HCT116 (cell line): ENCODE results near the gene MAML3. TPM values are rescaled to one million over a fixed set of nuclear protein-coding genes. Genes with fewer than 3 reads are reported as not detected.

Experiments used
- ATAC-seq: fragments of 200-7000 bp; cut with Tn5 transposase; 2 replicates; pipeline ENCODE4 v1.9.1; 2020; ENCODE audit warnings: mild to moderate bottlenecking, moderate library complexity
- BruUV-seq: library from RNA; stranded (reverse); fragments of 400-500 nt; replicated peaks from 2 replicates; lab custom pipeline; 2021; lab: Mats Ljungman, UMichigan
- CTCF ChIA-PET: fragments of 300-600 bp; sonication (Branson Sonifier 250); formaldehyde crosslinking; loops from one replicate; lab custom pipeline; 2021; ENCODE audit warnings: antibody characterized with exemption; lab: Charles Lee
- POLR2A ChIA-PET: fragments of 300-600, 350-600 bp; sonication (Branson Sonifier 250); formaldehyde crosslinking; loops from one replicate; lab custom pipeline; 2021; ENCODE audit warnings: antibody characterized with exemption; lab: Charles Lee
- RAD21 ChIA-PET, 2 experiments: fragments of 300-600 bp; sonication (Branson Sonifier 250); formaldehyde crosslinking; loops; one replicate each; lab custom pipeline; 2023; ENCODE audit warnings: low total read pairs in 2 of 2; ENCODE audit not compliant: uncharacterized antibody in 2 of 2, unreplicated experiment in 2 of 2, low non-redundant PET in 1 of 2; lab: Charles Lee
- DNase-seq: peaks from one replicate; pipeline ENCODE4 v3.0.0-alpha.2; 2010; ENCODE audit warnings: low read depth, low spot score
- H2AFZ ChIP-seq: fragments of 200-600 bp; shearing (Covaris generic), sonication (generic); 2 replicates; pipeline ENCODE4 v1.6.1; 2017; ENCODE audit warnings: low read depth, mixed run types, mixed read lengths, antibody characterized with exemption, low read length; ENCODE audit not compliant: poor library complexity, severe bottlenecking
- H3K27ac ChIP-seq: 2 replicates; pipeline ENCODE4 v1.5.1; 2012; ENCODE audit warnings: low read depth, low read length
- H3K27me3 ChIP-seq: fragments of 200-600 bp; sonication (generic); 2 replicates; pipeline ENCODE4 v1.6.1; 2016; ENCODE audit warnings: mixed run types, low read length, mixed read lengths; ENCODE audit not compliant: insufficient read depth
- H3K36me3 ChIP-seq, 2 experiments: fragments of 200-500 bp in 1 of 2; fragments of 200-600 bp in 1 of 2; sonication (Bioruptor generic) in 1 of 2; sonication (generic) in 1 of 2; 2 replicates each; pipeline versions ENCODE4 v1.5.1 to v1.6.1; 2014 to 2016; ENCODE audit warnings: low read length in 2 of 2, inconsistent platforms in 1 of 2, mixed read lengths in 1 of 2, mixed run types in 1 of 2; ENCODE audit not compliant: insufficient read depth in 2 of 2, control insufficient read depth in 1 of 2
- H3K4me1 ChIP-seq, 2 experiments: fragments of 200-600 bp in 1 of 2; sonication (generic) in 1 of 2; 2 replicates each; pipeline versions ENCODE4 v1.5.1 to v1.6.1; 2012 to 2017; ENCODE audit warnings: low read length in 2 of 2, inconsistent platforms in 1 of 2, mild to moderate bottlenecking in 1 of 2, mixed read lengths in 1 of 2, mixed run types in 1 of 2, moderate library complexity in 1 of 2; ENCODE audit not compliant: insufficient read depth in 2 of 2, control insufficient read depth in 1 of 2
- H3K4me2 ChIP-seq: fragments of 200-600 bp; sonication (generic); 2 replicates; pipeline ENCODE4 v1.6.1; 2017; ENCODE audit warnings: mixed run types, low read length, mixed read lengths
- H3K4me3 ChIP-seq, 2 experiments: fragments of 200-600 bp in 1 of 2; sonication (generic) in 1 of 2; replicated peaks in 1 of 2; 2 replicates each; pipeline ENCODE4 v1.5.1; 2011 to 2016; ENCODE audit warnings: low read length in 2 of 2, control low read depth in 1 of 2, low read depth in 1 of 2, mild to moderate bottlenecking in 1 of 2, mixed read lengths in 1 of 2, mixed run types in 1 of 2
- H3K79me2 ChIP-seq: fragments of 200-600 bp; sonication (generic); 2 replicates; pipeline ENCODE4 v1.6.1; 2017; ENCODE audit warnings: mild to moderate bottlenecking, mixed run types, low read length, moderate library complexity, mixed read lengths; ENCODE audit not compliant: insufficient read depth
- H3K9ac ChIP-seq: fragments of 200-600 bp; sonication (generic); 2 replicates; pipeline ENCODE4 v1.6.1; 2016; ENCODE audit warnings: low read length, mixed read lengths
- H3K9me2 ChIP-seq: fragments of 200-600 bp; sonication (generic), shearing (Covaris generic); 2 replicates; pipeline ENCODE4 v1.6.1; 2017; ENCODE audit warnings: mixed run types, mild to moderate bottlenecking, moderate library complexity; ENCODE audit not compliant: insufficient read depth
- H3K9me3 ChIP-seq, 2 experiments: fragments of 200-500 bp in 1 of 2; fragments of 200-600 bp in 1 of 2; sonication (Bioruptor generic) in 1 of 2; sonication (generic) in 1 of 2; 2 replicates each; pipeline ENCODE4 v1.6.1; 2014 to 2017; ENCODE audit warnings: low read length in 2 of 2, mixed read lengths in 2 of 2, inconsistent platforms in 1 of 2, low read depth in 1 of 2, mild to moderate bottlenecking in 1 of 2, mixed run types in 1 of 2, moderate library complexity in 1 of 2; ENCODE audit not compliant: control insufficient read depth in 1 of 2, insufficient read depth in 1 of 2
- H4K20me1 ChIP-seq: fragments of 200-600 bp; sonication (generic), shearing (Covaris generic); 2 replicates; pipeline ENCODE4 v1.6.1; 2017; ENCODE audit warnings: mixed run types, mild to moderate bottlenecking, moderate library complexity; ENCODE audit not compliant: insufficient read depth
- CBX3 ChIP-seq: IDR thresholded peaks from 2 replicates; pipeline ENCODE4 v1.6.1; 2012; ENCODE audit warnings: low read depth
- CEBPB ChIP-seq: IDR thresholded peaks from 2 replicates; pipeline ENCODE4 v1.6.1; 2012; ENCODE audit warnings: low read depth
- EZH2 ChIP-seq: fragments of 200-600 bp; sonication (generic); IDR thresholded peaks from 2 replicates; pipeline ENCODE4 v1.6.1; 2017; ENCODE audit warnings: antibody characterized with exemption, mixed run types
- EZH2phosphoT487 ChIP-seq: fragments of 200-600 bp; IDR thresholded peaks from 2 replicates; pipeline ENCODE4 v1.6.1; 2018; ENCODE audit warnings: antibody characterized with exemption, borderline replicate concordance
- JUND ChIP-seq: IDR thresholded peaks from 2 replicates; pipeline ENCODE4 v1.6.1; 2012
- POLR2A ChIP-seq: IDR thresholded peaks from 2 replicates; pipeline ENCODE4 v1.7.0; 2011; ENCODE audit warnings: borderline replicate concordance; ENCODE audit not compliant: insufficient read depth, insufficient read length; ENCODE audit errors: extremely low read depth
- POLR2AphosphoS5 ChIP-seq: IDR thresholded peaks from 2 replicates; pipeline ENCODE4 v1.6.1; 2011; ENCODE audit warnings: mild to moderate bottlenecking, low read depth, low read length, moderate library complexity
- RAD21 ChIP-seq: IDR thresholded peaks from 2 replicates; pipeline ENCODE4 v1.6.1; 2012; ENCODE audit warnings: low read depth, mild to moderate bottlenecking
- SIN3A ChIP-seq: IDR thresholded peaks from 2 replicates; pipeline ENCODE4 v1.6.1; 2012; ENCODE audit warnings: low read depth
- SP1 ChIP-seq: IDR thresholded peaks from 2 replicates; pipeline ENCODE4 v1.6.1; 2012; ENCODE audit warnings: low read depth
- SRF ChIP-seq: IDR thresholded peaks from 2 replicates; pipeline ENCODE4 v1.6.1; 2012; ENCODE audit warnings: low read depth
- TCF7L2 ChIP-seq: IDR thresholded peaks from 2 replicates; pipeline ENCODE4 v1.7.0; 2011; ENCODE audit warnings: borderline replicate concordance, inconsistent platforms; ENCODE audit not compliant: insufficient read depth, insufficient read length; ENCODE audit errors: extremely low read depth
- YY1 ChIP-seq: IDR thresholded peaks from 2 replicates; pipeline ENCODE4 v1.6.1; 2011; ENCODE audit warnings: low read length, low read depth, moderate library complexity, mild to moderate bottlenecking; ENCODE audit not compliant: insufficient replicate concordance; ENCODE audit errors: extremely low read depth
- intact Hi-C: fragments of 100-400 bp; cut with micrococcal nuclease; formaldehyde crosslinking; loops from 2 replicates; pipeline ENCODE4 v1.10.0; 2022
- total RNA-seq: library from RNA; stranded (reverse); gene quantifications from one replicate; pipeline ENCODE4 v1.2.1, GENCODE V29; 2021; ENCODE audit not compliant: unreplicated experiment
- TF ChIP-seq, protein P1 (sequence below): IDR thresholded peaks from 2 replicates; pipeline ENCODE4 v1.6.1; 2012
- TF ChIP-seq, protein P2 (sequence below): IDR thresholded peaks from 2 replicates; pipeline ENCODE4 v1.6.1; 2011; ENCODE audit warnings: mild to moderate bottlenecking, low read length, moderate library complexity; ENCODE audit not compliant: insufficient replicate concordance; ENCODE audit errors: extremely low read depth
- TF ChIP-seq, protein P3 (sequence below): IDR thresholded peaks from 2 replicates; pipeline ENCODE4 v1.6.1; 2012; ENCODE audit warnings: low read depth
- TF ChIP-seq, protein P4 (sequence below): IDR thresholded peaks from 2 replicates; pipeline ENCODE4 v1.6.1; 2012

The MAML3 gene
- total RNA-seq, 1 experiment from 2014 or later, result 3.1 TPM

DNA sequence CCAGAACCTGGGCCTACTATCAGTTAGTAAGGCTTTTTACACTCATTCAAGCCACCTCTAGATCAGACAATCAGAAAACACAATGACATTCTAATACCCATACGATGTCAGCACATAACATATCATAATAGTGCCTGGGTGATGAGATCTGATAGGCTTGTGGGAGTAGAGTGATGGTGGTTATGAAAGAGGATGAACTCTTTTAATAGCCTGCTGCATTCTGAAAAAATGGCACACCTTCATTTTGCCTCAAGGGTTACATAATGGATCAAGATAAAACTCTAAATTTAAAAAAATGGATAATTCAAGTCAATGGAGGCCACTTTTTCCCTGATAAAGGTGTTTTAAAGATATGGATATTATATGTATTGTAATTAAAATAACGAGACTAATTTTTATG lies 215.6 kb downstream of the MAML3 start (continued):
- no peak for TF ChIP-seq EZH2phosphoT487
- no peak for TF ChIP-seq CEBPB
- TF ChIP-seq POLR2A, result no peak
- TF ChIP-seq, protein P1, sequence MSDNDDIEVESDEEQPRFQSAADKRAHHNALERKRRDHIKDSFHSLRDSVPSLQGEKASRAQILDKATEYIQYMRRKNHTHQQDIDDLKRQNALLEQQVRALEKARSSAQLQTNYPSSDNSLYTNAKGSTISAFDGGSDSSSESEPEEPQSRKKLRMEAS, result no peak
- no peak for TF ChIP-seq SIN3A
- no peak for TF ChIP-seq RAD21
- TF ChIP-seq, protein P2, sequence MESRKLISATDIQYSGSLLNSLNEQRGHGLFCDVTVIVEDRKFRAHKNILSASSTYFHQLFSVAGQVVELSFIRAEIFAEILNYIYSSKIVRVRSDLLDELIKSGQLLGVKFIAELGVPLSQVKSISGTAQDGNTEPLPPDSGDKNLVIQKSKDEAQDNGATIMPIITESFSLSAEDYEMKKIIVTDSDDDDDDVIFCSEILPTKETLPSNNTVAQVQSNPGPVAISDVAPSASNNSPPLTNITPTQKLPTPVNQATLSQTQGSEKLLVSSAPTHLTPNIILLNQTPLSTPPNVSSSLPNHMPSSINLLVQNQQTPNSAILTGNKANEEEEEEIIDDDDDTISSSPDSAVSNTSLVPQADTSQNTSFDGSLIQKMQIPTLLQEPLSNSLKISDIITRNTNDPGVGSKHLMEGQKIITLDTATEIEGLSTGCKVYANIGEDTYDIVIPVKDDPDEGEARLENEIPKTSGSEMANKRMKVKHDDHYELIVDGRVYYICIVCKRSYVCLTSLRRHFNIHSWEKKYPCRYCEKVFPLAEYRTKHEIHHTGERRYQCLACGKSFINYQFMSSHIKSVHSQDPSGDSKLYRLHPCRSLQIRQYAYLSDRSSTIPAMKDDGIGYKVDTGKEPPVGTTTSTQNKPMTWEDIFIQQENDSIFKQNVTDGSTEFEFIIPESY, result no peak
- TF ChIP-seq YY1, result no peak
- TF ChIP-seq SP1, result no peak
- TF ChIP-seq, all 23 proteins: peak for 0

DNA sequence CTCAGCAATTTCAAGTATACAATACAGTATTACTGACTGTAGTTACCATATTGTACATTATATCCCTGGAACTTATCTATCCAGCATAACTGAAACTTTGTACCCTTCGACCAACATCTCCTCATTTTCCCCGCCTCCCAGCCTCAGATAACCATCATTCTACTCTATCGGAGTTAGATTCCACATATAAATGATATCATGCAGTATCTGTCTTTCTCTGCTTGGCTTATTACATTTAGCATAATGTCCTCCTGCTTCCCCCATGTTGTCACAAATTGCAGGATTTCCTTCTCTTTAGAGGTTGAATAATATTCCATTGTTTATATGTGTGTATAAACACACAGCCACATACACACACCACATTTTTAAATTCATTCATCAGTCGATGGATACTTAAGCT lies 218.1 kb downstream of the MAML3 start:
- DNase-seq (no peak), ATAC-seq (no peak)
- no peaks in the 10 kb centered on the region for H3K9me2 ChIP-seq
- no peaks in the 10 kb centered on the region for H3K4me1 ChIP-seq
- no peaks in the 10 kb centered on the region for H3K36me3 ChIP-seq
- no peaks in the 10 kb centered on the region for H4K20me1 ChIP-seq
- H3K27ac ChIP-seq, result no peak overlapping the region
- H3K4me2 ChIP-seq, result no peak overlapping the region
- H3K9me3 ChIP-seq, result no peaks in the 10 kb centered on the region
- no peaks in the 10 kb centered on the region for H3K27me3 ChIP-seq
- ChIA-PET RAD21 (no interaction called here), POLR2A (no interaction called here), CTCF (no interaction called here)
- no peak overlapping the region for H2AFZ ChIP-seq
- no peak overlapping the region for H3K9ac ChIP-seq
- H3K79me2 ChIP-seq, result no peaks in the 10 kb centered on the region
- BruUV-seq, result no TSS peak
- no peak overlapping the region for H3K4me3 ChIP-seq
- intact Hi-C loops, result no loop called here
- TF ChIP-seq POLR2A (no peak), SRF (no peak), JUND (no peak), POLR2AphosphoS5 (no peak), RAD21 (no peak), CEBPB (no peak), CBX3 (no peak), EZH2 (no peak), YY1 (no peak), SIN3A (no peak), TCF7L2 (no peak)
- TF ChIP-seq, protein P3, sequence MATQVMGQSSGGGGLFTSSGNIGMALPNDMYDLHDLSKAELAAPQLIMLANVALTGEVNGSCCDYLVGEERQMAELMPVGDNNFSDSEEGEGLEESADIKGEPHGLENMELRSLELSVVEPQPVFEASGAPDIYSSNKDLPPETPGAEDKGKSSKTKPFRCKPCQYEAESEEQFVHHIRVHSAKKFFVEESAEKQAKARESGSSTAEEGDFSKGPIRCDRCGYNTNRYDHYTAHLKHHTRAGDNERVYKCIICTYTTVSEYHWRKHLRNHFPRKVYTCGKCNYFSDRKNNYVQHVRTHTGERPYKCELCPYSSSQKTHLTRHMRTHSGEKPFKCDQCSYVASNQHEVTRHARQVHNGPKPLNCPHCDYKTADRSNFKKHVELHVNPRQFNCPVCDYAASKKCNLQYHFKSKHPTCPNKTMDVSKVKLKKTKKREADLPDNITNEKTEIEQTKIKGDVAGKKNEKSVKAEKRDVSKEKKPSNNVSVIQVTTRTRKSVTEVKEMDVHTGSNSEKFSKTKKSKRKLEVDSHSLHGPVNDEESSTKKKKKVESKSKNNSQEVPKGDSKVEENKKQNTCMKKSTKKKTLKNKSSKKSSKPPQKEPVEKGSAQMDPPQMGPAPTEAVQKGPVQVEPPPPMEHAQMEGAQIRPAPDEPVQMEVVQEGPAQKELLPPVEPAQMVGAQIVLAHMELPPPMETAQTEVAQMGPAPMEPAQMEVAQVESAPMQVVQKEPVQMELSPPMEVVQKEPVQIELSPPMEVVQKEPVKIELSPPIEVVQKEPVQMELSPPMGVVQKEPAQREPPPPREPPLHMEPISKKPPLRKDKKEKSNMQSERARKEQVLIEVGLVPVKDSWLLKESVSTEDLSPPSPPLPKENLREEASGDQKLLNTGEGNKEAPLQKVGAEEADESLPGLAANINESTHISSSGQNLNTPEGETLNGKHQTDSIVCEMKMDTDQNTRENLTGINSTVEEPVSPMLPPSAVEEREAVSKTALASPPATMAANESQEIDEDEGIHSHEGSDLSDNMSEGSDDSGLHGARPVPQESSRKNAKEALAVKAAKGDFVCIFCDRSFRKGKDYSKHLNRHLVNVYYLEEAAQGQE, result no peak
- TF ChIP-seq, protein P4, sequence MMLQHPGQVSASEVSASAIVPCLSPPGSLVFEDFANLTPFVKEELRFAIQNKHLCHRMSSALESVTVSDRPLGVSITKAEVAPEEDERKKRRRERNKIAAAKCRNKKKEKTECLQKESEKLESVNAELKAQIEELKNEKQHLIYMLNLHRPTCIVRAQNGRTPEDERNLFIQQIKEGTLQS, result no peak
- TF ChIP-seq, protein P1, result no peak
- TF ChIP-seq, protein P2, result no peak
